Panc1 (cell line): ENCODE measurements around the gene TNNI3K. TPM values are rescaled to one million over a fixed set of nuclear protein-coding genes. Genes with fewer than 3 reads are reported as not detected.

Source experiments
- ATAC-seq: fragments of 200-7000 bp; cut with Tn5 transposase; 2 replicates; pipeline ENCODE4 v1.9.1; 2020; ENCODE audit warnings: mild to moderate bottlenecking, moderate library complexity
- BruUV-seq: library from RNA; stranded (reverse); fragments of 400-500 nt; replicated peaks from 2 replicates; lab custom pipeline; 2021; lab: Mats Ljungman, UMichigan
- CTCF ChIA-PET: fragments of 300-600 bp; sonication (Branson Sonifier 250); formaldehyde crosslinking; loops from one replicate; lab custom pipeline; 2022; ENCODE audit warnings: antibody characterized with exemption; lab: Charles Lee
- POLR2A ChIA-PET: fragments of 300-600 bp; sonication (Branson Sonifier 250); formaldehyde crosslinking; loops from one replicate; lab custom pipeline; 2022; ENCODE audit warnings: antibody characterized with exemption; lab: Charles Lee
- DNase-seq: peaks from one replicate; pipeline ENCODE4 v3.0.0-alpha.2; 2010; ENCODE audit warnings: low read depth, low spot score
- H3K27ac ChIP-seq: 2 replicates; pipeline ENCODE4 v1.5.1; 2011; ENCODE audit warnings: mild to moderate bottlenecking, low read length, inconsistent platforms
- H3K27me3 ChIP-seq: fragments of 200-500 bp; sonication (Bioruptor generic); 2 replicates; pipeline ENCODE4 v1.6.0; 2014; ENCODE audit warnings: low read length, inconsistent platforms; ENCODE audit not compliant: control insufficient read depth, insufficient read depth
- H3K36me3 ChIP-seq: fragments of 200-500 bp; sonication (Bioruptor generic); 2 replicates; pipeline ENCODE4 v1.5.1; 2014; ENCODE audit warnings: inconsistent platforms, mild to moderate bottlenecking, low read length, moderate library complexity; ENCODE audit not compliant: control insufficient read depth, insufficient read depth
- H3K4me1 ChIP-seq: 2 replicates; pipeline ENCODE4 v1.5.1; 2011; ENCODE audit warnings: inconsistent platforms, mild to moderate bottlenecking, low read length, moderate library complexity; ENCODE audit not compliant: control insufficient read depth, insufficient read depth
- H3K4me3 ChIP-seq, 2 experiments: 2 replicates each; pipeline ENCODE4 v1.5.1; 2011 to 2012; ENCODE audit warnings: low read depth in 2 of 2, low read length in 2 of 2, mild to moderate bottlenecking in 2 of 2, inconsistent platforms in 1 of 2, moderate library complexity in 1 of 2
- H3K9me3 ChIP-seq: fragments of 200-500 bp; sonication (Bioruptor generic); 2 replicates; pipeline ENCODE4 v1.5.1; 2014; ENCODE audit warnings: low read depth, mild to moderate bottlenecking, inconsistent platforms, low read length, moderate library complexity; ENCODE audit not compliant: control insufficient read depth, insufficient read depth
- POLR2AphosphoS5 ChIP-seq: IDR thresholded peaks from 2 replicates; pipeline ENCODE4 v1.6.1; 2012; ENCODE audit warnings: mild to moderate bottlenecking, low read depth, low read length, moderate library complexity
- SIN3A ChIP-seq: IDR thresholded peaks from 2 replicates; pipeline ENCODE4 v1.6.1; 2012; ENCODE audit warnings: low read depth, mild to moderate bottlenecking, low read length, moderate library complexity, borderline replicate concordance; ENCODE audit not compliant: insufficient read depth
- TCF7L2 ChIP-seq: IDR thresholded peaks from 2 replicates; pipeline ENCODE4 v1.6.1; 2011; ENCODE audit warnings: mild to moderate bottlenecking, low read depth, low read length, inconsistent platforms
- in situ Hi-C: cut with HindIII; loops from 2 replicates; pipeline ENCODE4 v1.10.0; 2016; ENCODE audit warnings: low sequenced_read_pairs, low pct_unique_long_range_greater_than_20kb
- intact Hi-C: fragments of 100-400 bp; cut with micrococcal nuclease; formaldehyde crosslinking; loops from one replicate; pipeline ENCODE4 v1.10.0; 2022; ENCODE audit not compliant: unreplicated experiment
- total RNA-seq: library from RNA; stranded (reverse); gene quantifications from one replicate; pipeline ENCODE4 v1.2.1, GENCODE V29; 2021; ENCODE audit not compliant: unreplicated experiment
- TF ChIP-seq, protein P1 (sequence below), 2 experiments: IDR thresholded peaks; 2 replicates each; pipeline ENCODE4 v1.6.1; 2011 to 2012; ENCODE audit warnings: low read depth in 2 of 2, control low read depth in 1 of 2, low read length in 1 of 2, mild to moderate bottlenecking in 1 of 2, moderate library complexity in 1 of 2; ENCODE audit not compliant: insufficient read depth in 1 of 2
- TF ChIP-seq, protein P2 (sequence below): fragments of 450-650 bp; IDR thresholded peaks from 2 replicates; pipeline ENCODE4 v1.5.1; 2017; ENCODE audit warnings: mild to moderate bottlenecking

Gene TNNI3K
- total RNA-seq, 1 experiment from 2014 or later = not detected

DNA sequence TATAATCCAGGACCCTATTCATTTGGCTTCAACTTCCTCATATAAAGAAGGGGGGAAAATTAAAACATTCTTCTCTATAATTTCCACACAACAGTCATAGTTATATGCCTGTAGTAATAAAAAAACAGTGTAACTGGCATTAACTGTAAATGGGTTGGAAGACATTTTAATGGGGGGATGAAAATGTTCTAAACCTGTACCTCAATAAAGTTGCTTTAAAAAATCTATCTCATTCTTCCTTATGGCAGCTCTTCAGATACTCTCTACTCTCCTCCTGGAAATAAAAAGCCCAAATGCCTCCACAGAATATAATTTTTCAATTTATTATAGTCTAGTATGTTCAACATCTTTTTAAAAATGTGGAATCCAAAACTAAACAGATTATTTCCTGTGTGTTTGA, 39.8 kb upstream of the TNNI3K start:
- no peak for ATAC-seq
- no peaks in the 10 kb centered on the region; the same call in 1 of the 2 replicates for H3K36me3 ChIP-seq
- in situ Hi-C loops (no loop called here), intact Hi-C loops (no loop called here)
- no peak for DNase-seq
- H3K9me3 ChIP-seq = no peaks in the 10 kb centered on the region
- no peak for TF ChIP-seq SIN3A
- TF ChIP-seq POLR2AphosphoS5 = no peak
- TF ChIP-seq, protein P1, sequence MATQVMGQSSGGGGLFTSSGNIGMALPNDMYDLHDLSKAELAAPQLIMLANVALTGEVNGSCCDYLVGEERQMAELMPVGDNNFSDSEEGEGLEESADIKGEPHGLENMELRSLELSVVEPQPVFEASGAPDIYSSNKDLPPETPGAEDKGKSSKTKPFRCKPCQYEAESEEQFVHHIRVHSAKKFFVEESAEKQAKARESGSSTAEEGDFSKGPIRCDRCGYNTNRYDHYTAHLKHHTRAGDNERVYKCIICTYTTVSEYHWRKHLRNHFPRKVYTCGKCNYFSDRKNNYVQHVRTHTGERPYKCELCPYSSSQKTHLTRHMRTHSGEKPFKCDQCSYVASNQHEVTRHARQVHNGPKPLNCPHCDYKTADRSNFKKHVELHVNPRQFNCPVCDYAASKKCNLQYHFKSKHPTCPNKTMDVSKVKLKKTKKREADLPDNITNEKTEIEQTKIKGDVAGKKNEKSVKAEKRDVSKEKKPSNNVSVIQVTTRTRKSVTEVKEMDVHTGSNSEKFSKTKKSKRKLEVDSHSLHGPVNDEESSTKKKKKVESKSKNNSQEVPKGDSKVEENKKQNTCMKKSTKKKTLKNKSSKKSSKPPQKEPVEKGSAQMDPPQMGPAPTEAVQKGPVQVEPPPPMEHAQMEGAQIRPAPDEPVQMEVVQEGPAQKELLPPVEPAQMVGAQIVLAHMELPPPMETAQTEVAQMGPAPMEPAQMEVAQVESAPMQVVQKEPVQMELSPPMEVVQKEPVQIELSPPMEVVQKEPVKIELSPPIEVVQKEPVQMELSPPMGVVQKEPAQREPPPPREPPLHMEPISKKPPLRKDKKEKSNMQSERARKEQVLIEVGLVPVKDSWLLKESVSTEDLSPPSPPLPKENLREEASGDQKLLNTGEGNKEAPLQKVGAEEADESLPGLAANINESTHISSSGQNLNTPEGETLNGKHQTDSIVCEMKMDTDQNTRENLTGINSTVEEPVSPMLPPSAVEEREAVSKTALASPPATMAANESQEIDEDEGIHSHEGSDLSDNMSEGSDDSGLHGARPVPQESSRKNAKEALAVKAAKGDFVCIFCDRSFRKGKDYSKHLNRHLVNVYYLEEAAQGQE (IDR thresholded peaks at IDR 0.05; ENCODE audit: insufficient read depth in 1 of 2, low read depth in 2 of 2, low read length in 1 of 2) = no peak
- TF ChIP-seq TCF7L2 = no peak
- TF ChIP-seq, protein P2, sequence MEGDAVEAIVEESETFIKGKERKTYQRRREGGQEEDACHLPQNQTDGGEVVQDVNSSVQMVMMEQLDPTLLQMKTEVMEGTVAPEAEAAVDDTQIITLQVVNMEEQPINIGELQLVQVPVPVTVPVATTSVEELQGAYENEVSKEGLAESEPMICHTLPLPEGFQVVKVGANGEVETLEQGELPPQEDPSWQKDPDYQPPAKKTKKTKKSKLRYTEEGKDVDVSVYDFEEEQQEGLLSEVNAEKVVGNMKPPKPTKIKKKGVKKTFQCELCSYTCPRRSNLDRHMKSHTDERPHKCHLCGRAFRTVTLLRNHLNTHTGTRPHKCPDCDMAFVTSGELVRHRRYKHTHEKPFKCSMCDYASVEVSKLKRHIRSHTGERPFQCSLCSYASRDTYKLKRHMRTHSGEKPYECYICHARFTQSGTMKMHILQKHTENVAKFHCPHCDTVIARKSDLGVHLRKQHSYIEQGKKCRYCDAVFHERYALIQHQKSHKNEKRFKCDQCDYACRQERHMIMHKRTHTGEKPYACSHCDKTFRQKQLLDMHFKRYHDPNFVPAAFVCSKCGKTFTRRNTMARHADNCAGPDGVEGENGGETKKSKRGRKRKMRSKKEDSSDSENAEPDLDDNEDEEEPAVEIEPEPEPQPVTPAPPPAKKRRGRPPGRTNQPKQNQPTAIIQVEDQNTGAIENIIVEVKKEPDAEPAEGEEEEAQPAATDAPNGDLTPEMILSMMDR = no peak
- H3K4me3 ChIP-seq = no peak overlapping the region
- CTCF ChIA-PET = no interaction called here
- POLR2A ChIA-PET = no interaction called here
- H3K27me3 ChIP-seq = no peaks in the 10 kb centered on the region
- no TSS peak for BruUV-seq
- H3K27ac ChIP-seq = no peak overlapping the region
- H3K4me1 ChIP-seq = peaks cover 3% of the 10 kb centered on the region; the same call in 1 of the 2 replicates

DNA sequence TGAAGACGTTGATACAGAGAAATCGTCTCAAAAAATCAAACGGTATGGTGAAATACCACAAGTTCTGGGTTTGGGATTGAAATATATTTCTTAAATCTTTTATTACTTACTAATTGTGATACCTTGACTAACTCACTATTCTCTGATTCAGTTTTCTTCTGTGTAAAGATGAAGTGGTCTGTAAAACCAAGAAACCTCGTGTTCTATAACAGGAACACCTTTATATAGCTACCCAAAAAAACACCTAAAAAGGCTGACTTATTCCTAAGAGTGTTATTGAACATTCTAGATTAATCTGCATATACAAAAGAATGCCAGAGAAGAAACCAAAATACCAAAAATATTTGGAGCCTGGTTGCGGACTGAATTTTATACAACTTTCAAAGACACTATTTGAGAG, 37.9 kb upstream of the TNNI3K start:
- ATAC-seq = no peak
- CTCF ChIA-PET = no interaction called here

More for the DNA sequence above, 37.9 kb upstream of the TNNI3K start:
- Histone ChIP-seq H3K4me3 (peak overlapping the region; percentile 93 to 94), H3K36me3 (no peaks in the 10 kb centered on the region; the same call in 1 of the 2 replicates), H3K4me1 (peaks cover 3% of the 10 kb centered on the region; the same call in 1 of the 2 replicates), H3K27ac (peak overlapping the region; percentile 94), H3K9me3 (no peaks in the 10 kb centered on the region), H3K27me3 (no peaks in the 10 kb centered on the region)
- no TSS peak for BruUV-seq
- POLR2A ChIA-PET = no interaction called here
- intact Hi-C loops = no loop called here
- in situ Hi-C loops = no loop called here
- TF ChIP-seq TCF7L2 (no peak), SIN3A (no peak), POLR2AphosphoS5 (no peak)
- TF ChIP-seq, protein P1 (IDR thresholded peaks at IDR 0.05; ENCODE audit: insufficient read depth in 1 of 2, low read depth in 2 of 2, low read length in 1 of 2) = no peak
- TF ChIP-seq, protein P2 = no peak
- DNase-seq = no peak
